Activated CD4-positive, alpha-beta T cell treated with anti-CD3 and anti-CD28 coated beads for 36 hours (primary cell): ENCODE data around the gene SH3GLB2. TPM values are rescaled to one million over a fixed set of nuclear protein-coding genes. Genes with fewer than 3 reads are reported as not detected.
"Not testable (repeated sequence)": the region's sequence is repeated elsewhere in the genome, so short reads cannot be mapped to it uniquely, and the experiment has no call there.

Experiments
- ATAC-seq: fragments of 200-7000 bp; cut with Tn5 transposase; one replicate; pipeline ENCODE4 v1.10.0; 2021; ENCODE audit warnings: mild to moderate bottlenecking, moderate library complexity
- CTCF ChIA-PET: fragments of 350-600 bp; sonication (Branson Sonifier 250); formaldehyde crosslinking; loops from one replicate; lab custom pipeline; 2021; ENCODE audit warnings: antibody characterized with exemption; lab: Charles Lee
- POLR2A ChIA-PET: fragments of 350-600 bp; sonication (Branson Sonifier 250); formaldehyde crosslinking; loops from one replicate; lab custom pipeline; 2021; ENCODE audit warnings: antibody characterized with exemption, inconsistent platforms; lab: Charles Lee
- DNase-seq: peaks from one replicate; pipeline ENCODE4 v3.0.0-alpha.2; 2020
- H3K27ac Mint-ChIP-seq: one replicate; pipeline ENCODE4 v1.8.0; 2021; ENCODE audit warnings: mixed read lengths
- H3K27me3 Mint-ChIP-seq: one replicate; pipeline ENCODE4 v1.8.0; 2021; ENCODE audit warnings: mixed read lengths
- H3K36me3 Mint-ChIP-seq: one replicate; pipeline ENCODE4 v1.8.0; 2021; ENCODE audit warnings: low read depth, mixed read lengths
- H3K4me1 Mint-ChIP-seq: one replicate; pipeline ENCODE4 v1.8.0; 2021; ENCODE audit warnings: mixed read lengths
- H3K4me3 Mint-ChIP-seq: one replicate; pipeline ENCODE4 v1.8.0; 2021; ENCODE audit warnings: mild to moderate bottlenecking, moderate library complexity, mixed read lengths
- H3K9me3 Mint-ChIP-seq: one replicate; pipeline ENCODE4 v1.8.0; 2021; ENCODE audit warnings: low read depth, mixed read lengths
- intact Hi-C, 2 experiments: fragments of 100-400 bp; cut with DNase I in 1 of 2; cut with micrococcal nuclease in 1 of 2; formaldehyde crosslinking; loops; one replicate each; pipeline versions ENCODE4 v1.14.2 to v1.15.1; 2022 to 2024; cut with DNase I, micrococcal nuclease
- total RNA-seq, 2 experiments: library from RNA; stranded (reverse); gene quantifications; one replicate each; pipeline ENCODE4 v1.2.3, GENCODE V29; 2021

SH3GLB2 gene
- total RNA-seq, 2 experiments from 2014 or later: 49.1 to 53.7 TPM

- Mint-ChIP-seq H3K36me3 (peaks cover 8% of the 10 kb centered on the region), H3K4me3 (no peak overlapping the region), H3K27ac (no peak overlapping the region), H3K27me3 (no peaks in the 10 kb centered on the region), H3K4me1 (peaks cover 18% of the 10 kb centered on the region), H3K9me3 (no peaks in the 10 kb centered on the region)
- ChIA-PET POLR2A (no interaction called here), CTCF (no interaction called here)
- intact Hi-C loops: no loop called here
- DNase-seq (no peak), ATAC-seq (no peak)
These were observed 13.9 kb upstream of the SH3GLB2 start for GRCh38 chr9:129042016-129042415.

DNA sequence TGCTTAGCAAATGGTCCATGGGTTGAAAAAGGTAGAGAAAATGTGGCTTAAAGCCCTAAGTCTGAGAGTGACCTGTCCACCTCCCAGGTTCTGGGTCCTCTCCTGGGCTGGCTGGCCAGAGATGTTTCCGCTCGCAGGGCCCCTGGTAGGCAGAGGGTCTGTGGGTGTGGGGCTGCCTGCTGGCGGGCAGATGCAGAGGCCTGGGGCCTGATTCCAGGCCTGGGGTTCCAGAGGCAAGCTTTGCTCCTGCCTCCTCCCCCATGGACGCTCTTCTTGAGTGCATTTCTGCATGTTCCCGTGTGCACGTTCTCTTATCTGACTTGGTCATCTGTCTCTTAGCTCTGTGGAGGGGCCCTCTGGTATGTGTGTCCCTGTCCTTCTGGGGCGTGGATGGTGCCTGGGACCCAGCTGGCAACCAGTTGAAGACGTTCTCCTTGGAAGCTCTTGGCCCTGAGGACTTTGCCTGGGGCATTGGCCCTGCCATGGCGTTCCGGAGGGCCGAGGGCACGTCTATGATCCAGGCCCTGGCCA is 12.0 kb upstream of the SH3GLB2 start:
- Mint-ChIP-seq H3K9me3 (no peaks in the 10 kb centered on the region), H3K27me3 (no peaks in the 10 kb centered on the region), H3K36me3 (peaks cover 8% of the 10 kb centered on the region), H3K4me3 (no peak overlapping the region), H3K4me1 (peaks cover 27% of the 10 kb centered on the region), H3K27ac (no peak overlapping the region)
- DNase-seq (no peak), ATAC-seq (no peak)
- ChIA-PET POLR2A (interaction anchor here (1.4 kb wide), 1 partner anchor 12 kb away, joined by 5 read pairs; no protein-coding TSS in a partner anchor), CTCF (interaction anchor here (1.7 kb wide), 1 partner anchor 12 kb away, joined by 6 read pairs; the partner anchor contains the start of gene SH3GLB2)
- intact Hi-C loops: no loop called here

- peak overlapping the region; percentile 98 for H3K4me3 Mint-ChIP-seq
These were observed 10.2 kb upstream of the SH3GLB2 start for GRCh38 chr9:129038109-129038852.

GRCh38 chr9:129037767-129038098 is 9.6 kb upstream of the SH3GLB2 start:
- no peaks in the 10 kb centered on the region for H3K27me3 Mint-ChIP-seq
- no peak overlapping the region for H3K27ac Mint-ChIP-seq
- DNase-seq (no peak), ATAC-seq (no peak)
- H3K4me3 Mint-ChIP-seq: peak overlapping the region; percentile 98
- intact Hi-C loops: loop anchor here (1.0 to 2.0 kb wide), 3 partner anchors 73 to 761 kb away; partner anchors contain the start of genes CRAT (in 1 of the 2), GOLGA2 (in 1 of the 2), PTPA (in 1 of the 2) and SWI5 (in 1 of the 2)
- CTCF ChIA-PET: interaction anchor here (0.7 kb wide), 1 partner anchor 676 kb away, joined by 3 read pairs; no protein-coding TSS in a partner anchor
- H3K4me1 Mint-ChIP-seq: peaks cover 27% of the 10 kb centered on the region
- POLR2A ChIA-PET: interaction anchor here (0.5 kb wide), 1 partner anchor 18 kb away, joined by 4 read pairs; no protein-coding TSS in a partner anchor
- H3K36me3 Mint-ChIP-seq: peaks cover 4% of the 10 kb centered on the region
- H3K9me3 Mint-ChIP-seq: no peaks in the 10 kb centered on the region

More at GRCh38 chr9:129038109-129038852, 10.2 kb upstream of the SH3GLB2 start:
- Mint-ChIP-seq H3K4me1 (peaks cover 27% of the 10 kb centered on the region), H3K27me3 (no peaks in the 10 kb centered on the region), H3K27ac (no peak overlapping the region), H3K36me3 (peaks cover 4% of the 10 kb centered on the region), H3K9me3 (no peaks in the 10 kb centered on the region)
- no peak for ATAC-seq
- ChIA-PET CTCF (interaction anchor here (0.7 to 1.7 kb wide), 2 partner anchors 10 to 676 kb away, joined by 3 to 6 read pairs; partner anchors contain the start of gene SH3GLB2), POLR2A (interaction anchor here (0.5 kb wide), 1 partner anchor 19 kb away, joined by 4 read pairs; no protein-coding TSS in a partner anchor)
- intact Hi-C loops: no loop called here
- DNase-seq: no peak

- no peak for ATAC-seq
- POLR2A ChIA-PET: interaction anchor here (0.7 to 1.0 kb wide), 2 partner anchors 101 to 527 kb away, joined by 3 read pairs; no protein-coding TSS in a partner anchor
- no peaks in the 10 kb centered on the region for H3K36me3 Mint-ChIP-seq
- H3K4me3 Mint-ChIP-seq: peak overlapping the region; percentile 98
- intact Hi-C loops: loop anchor here (1.0 to 2.0 kb wide), 15 partner anchors 9 to 877 kb away; partner anchors contain the start of genes CRAT (in 2 of the 2), DOLPP1 (in 2 of the 2), SH3GLB2 (in 2 of the 2) and BBLN (in 1 of the 2)
- H3K4me1 Mint-ChIP-seq: peaks cover 27% of the 10 kb centered on the region
- CTCF ChIA-PET: interaction anchor here (0.6 to 2.0 kb wide), 2 partner anchors 249 to 674 kb away, joined by 3 to 5 read pairs; no protein-coding TSS in a partner anchor
- no peaks in the 10 kb centered on the region for H3K27me3 Mint-ChIP-seq
- no peaks in the 10 kb centered on the region for H3K9me3 Mint-ChIP-seq
- no peak for DNase-seq
- peak overlapping the region; percentile 83 for H3K27ac Mint-ChIP-seq
These were observed 9.0 kb upstream of the SH3GLB2 start for GRCh38 chr9:129036923-129037766.

GRCh38 chr9:129036241-129036922 is 8.3 kb upstream of the SH3GLB2 start, which contains the start of gene MIGA2:
Gene MIGA2 (plus strand): TSS chr9:129036626. CDS start chr9:129040595, 3,969 bp downstream.
- Mint-ChIP-seq H3K9me3 (no peaks in the 10 kb centered on the region), H3K4me3 (peak within 1 kb of the TSS; percentile 98), H3K4me1 (peaks cover 27% of the 10 kb centered on the region), H3K36me3 (no peaks in the 10 kb centered on the region), H3K27ac (peak within 1 kb of the TSS; percentile 83), H3K27me3 (no peaks in the 10 kb centered on the region)
- DNase-seq: peak; percentile 96
- POLR2A ChIA-PET: interaction anchor here (0.6 to 1.0 kb wide), 4 partner anchors 37 to 527 kb away, joined by 3 read pairs; partner anchors contain the start of gene DOLPP1
- CTCF ChIA-PET: interaction anchor here (0.6 to 2.0 kb wide), 3 partner anchors 29 to 674 kb away, joined by 3 to 5 read pairs (median 3); no protein-coding TSS in a partner anchor
- ATAC-seq: peak; percentile 99
- intact Hi-C loops: loop anchor here (1.0 to 2.0 kb wide), 14 partner anchors 8 to 876 kb away; partner anchors contain the start of genes CRAT (in 2 of the 2), DOLPP1 (in 2 of the 2), SH3GLB2 (in 2 of the 2) and BBLN (in 1 of the 2)

DNA sequence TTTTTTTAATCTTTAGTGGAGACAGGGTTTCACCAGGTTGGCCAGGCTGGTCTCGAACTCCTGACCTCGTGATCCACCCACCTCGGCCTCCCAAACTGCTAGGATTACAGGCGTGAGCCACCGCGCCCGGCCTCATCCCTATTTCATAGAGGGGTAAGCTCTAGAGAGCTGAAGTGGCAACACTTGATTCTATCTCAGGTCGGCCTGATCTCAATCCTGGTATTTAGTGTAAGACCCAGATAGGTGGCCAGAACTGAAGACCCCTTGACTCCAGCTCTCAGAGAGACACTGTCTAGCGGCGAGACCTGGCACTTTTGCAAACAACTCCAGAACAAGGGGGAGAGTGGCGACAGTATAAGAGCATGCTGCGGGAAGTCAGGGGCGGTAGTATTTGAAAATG is 7.7 kb upstream of the SH3GLB2 start:
- CTCF ChIA-PET: interaction anchor here (0.6 to 2.0 kb wide), 2 partner anchors 29 to 673 kb away, joined by 3 to 5 read pairs; no protein-coding TSS in a partner anchor
- H3K9me3 Mint-ChIP-seq, H3K36me3 Mint-ChIP-seq, H3K27me3 Mint-ChIP-seq, DNase-seq, ATAC-seq: not testable (repeated sequence)
- Mint-ChIP-seq H3K27ac (peak overlapping the region; percentile 83), H3K4me3 (peak overlapping the region; percentile 98), H3K4me1 (peaks cover 27% of the 10 kb centered on the region)
- intact Hi-C loops: loop anchor here (1.0 to 2.0 kb wide), 14 partner anchors 8 to 876 kb away; partner anchors contain the start of genes CRAT (in 2 of the 2), DOLPP1 (in 2 of the 2), SH3GLB2 (in 2 of the 2) and BBLN (in 1 of the 2)
- POLR2A ChIA-PET: interaction anchor here (0.6 to 1.0 kb wide), 3 partner anchors 38 to 526 kb away, joined by 3 read pairs; partner anchors contain the start of gene DOLPP1

DNA sequence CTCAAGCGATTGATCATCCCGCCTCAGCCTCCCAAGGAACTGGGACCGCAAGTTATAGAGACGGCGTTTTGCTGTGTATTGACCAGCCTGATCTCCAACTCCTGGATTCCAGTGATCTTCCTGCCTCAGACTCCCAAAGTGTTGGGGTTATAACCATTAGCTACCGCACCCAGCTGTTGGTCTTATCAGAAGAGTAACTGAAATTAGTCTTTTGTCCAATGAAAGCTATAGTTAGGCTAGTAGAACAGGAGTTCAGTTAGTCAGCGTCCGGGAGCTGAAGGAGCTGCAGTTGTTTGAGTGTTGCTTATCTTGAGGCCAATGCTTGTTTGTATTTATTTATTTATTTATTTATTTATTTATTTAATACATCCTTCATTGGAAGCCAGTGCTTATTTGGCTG is 5.1 kb upstream of the SH3GLB2 start:
- ChIA-PET POLR2A (no interaction called here), CTCF (interaction anchor here (0.7 to 1.6 kb wide), 2 partner anchors 28 to 215 kb away, joined by 3 to 4 read pairs; partner anchors contain the start of gene ENDOG)
- Mint-ChIP-seq H3K9me3 (no peaks in the 10 kb centered on the region), H3K4me3 (no peak overlapping the region), H3K4me1 (peaks cover 24% of the 10 kb centered on the region), H3K27ac (no peak overlapping the region), H3K36me3 (no peaks in the 10 kb centered on the region), H3K27me3 (no peaks in the 10 kb centered on the region)
- DNase-seq (no peak), ATAC-seq (no peak)
- intact Hi-C loops: no loop called here

GRCh38 chr9:129032541-129033159 is 4.5 kb upstream of the SH3GLB2 start:
- no peaks in the 10 kb centered on the region for H3K36me3 Mint-ChIP-seq
- DNase-seq (no peak), ATAC-seq (no peak)
- no peaks in the 10 kb centered on the region for H3K27me3 Mint-ChIP-seq
- H3K4me3 Mint-ChIP-seq: no peak overlapping the region
- ChIA-PET CTCF (interaction anchor here (1.6 kb wide), 1 partner anchor 214 kb away, joined by 4 read pairs; the partner anchor contains the start of gene ENDOG), POLR2A (no interaction called here)
- intact Hi-C loops: no loop called here
- H3K9me3 Mint-ChIP-seq: no peaks in the 10 kb centered on the region
- no peak overlapping the region for H3K27ac Mint-ChIP-seq
- H3K4me1 Mint-ChIP-seq: peaks cover 18% of the 10 kb centered on the region
